Fibroblast of lung (primary cell): ENCODE data around the gene BORCS6. TPM values are rescaled to one million over a fixed set of nuclear protein-coding genes. Genes with fewer than 3 reads are reported as not detected.

Experiments
- DNase-seq, 2 donors: peaks; one replicate each; pipeline versions ENCODE4 v3.0.0 to v3.0.0-alpha.2; 2010; ENCODE audit warnings: low read depth in 2 of 2
- H2AFZ ChIP-seq: 2 replicates; pipeline ENCODE4 v1.5.1; 2012; ENCODE audit warnings: low read length, control low read depth, inconsistent platforms
- H3K27ac ChIP-seq: 2 replicates; pipeline ENCODE4 v1.5.1; 2011; ENCODE audit warnings: low read length, control low read depth; ENCODE audit not compliant: insufficient read depth
- H3K27me3 ChIP-seq: 2 replicates; pipeline ENCODE4 v1.5.1; 2011; ENCODE audit warnings: mild to moderate bottlenecking, low read length; ENCODE audit not compliant: control insufficient read depth, insufficient read depth
- H3K36me3 ChIP-seq: 2 replicates; pipeline ENCODE4 v1.5.1; 2011; ENCODE audit warnings: low read length; ENCODE audit not compliant: control insufficient read depth, insufficient read depth
- H3K4me1 ChIP-seq: 2 replicates; pipeline ENCODE4 v1.5.1; 2011; ENCODE audit warnings: low read length; ENCODE audit not compliant: control insufficient read depth, insufficient read depth; ENCODE audit errors: extremely low read depth
- H3K4me2 ChIP-seq: 2 replicates; pipeline ENCODE4 v1.5.1; 2011; ENCODE audit warnings: low read length, control low read depth; ENCODE audit not compliant: insufficient read depth; ENCODE audit errors: extremely low read depth
- H3K4me3 ChIP-seq, 4 experiments: fragments of 200-600 bp in 1 of 4; sonication (generic) in 1 of 4; replicated peaks in 1 of 4; 2 replicates each; pipeline ENCODE4 v1.5.1; 2011 to 2016; ENCODE audit warnings: low read length in 4 of 4, low read depth in 3 of 4, mild to moderate bottlenecking in 3 of 4, control low read depth in 2 of 4, inconsistent platforms in 1 of 4, mixed read lengths in 1 of 4; ENCODE audit not compliant: insufficient read depth in 1 of 4; ENCODE audit errors: control extremely low read depth in 1 of 4
- H3K79me2 ChIP-seq: 2 replicates; pipeline ENCODE4 v1.5.1; 2012; ENCODE audit warnings: mild to moderate bottlenecking, low read length, inconsistent platforms; ENCODE audit not compliant: control insufficient read depth, insufficient read depth
- H3K9ac ChIP-seq: 2 replicates; pipeline ENCODE4 v1.5.1; 2011; ENCODE audit warnings: mild to moderate bottlenecking, low read length, control low read depth; ENCODE audit not compliant: insufficient read depth
- H3K9me3 ChIP-seq: 2 replicates; pipeline ENCODE4 v1.5.1; 2012; ENCODE audit warnings: low read depth, low read length; ENCODE audit not compliant: control insufficient read depth, insufficient read depth
- H4K20me1 ChIP-seq: 2 replicates; pipeline ENCODE4 v1.5.1; 2011; ENCODE audit warnings: low read length; ENCODE audit not compliant: control insufficient read depth, insufficient read depth; ENCODE audit errors: extremely low read depth
- EZH2 ChIP-seq: IDR thresholded peaks from 2 replicates; pipeline ENCODE4 v1.5.1; 2012; ENCODE audit warnings: low read length, control low read depth, mild to moderate bottlenecking; ENCODE audit errors: missing control alignments
- polyA plus RNA-seq, 2 donors: library from polyadenylated mRNA; depleted of rRNA in 1 of 2; stranded (reverse) in 1 of 2; unstranded in 1 of 2; fragments of >200 nt; gene quantifications; 2 replicates each; pipeline ENCODE4 v1.2.1, GENCODE V29; 2011 to 2012; ENCODE audit warnings: missing spikeins in 1 of 2
- total RNA-seq: library from RNA; depleted of rRNA; stranded (reverse); fragments of >200 nt; gene quantifications from 2 replicates; pipeline ENCODE4 v1.2.1, GENCODE V29; 2014
- TF ChIP-seq, protein P1 (sequence below), 2 donors: IDR thresholded peaks in 1 of 2; conservative IDR thresholded peaks in 1 of 2; 1 replicate in 1 of 2; 2 replicates in 1 of 2; pipeline ENCODE4 v1.5.1; 2011 to 2012; ENCODE audit warnings: low read length in 2 of 2, control low read depth in 1 of 2, inconsistent platforms in 1 of 2, low read depth in 1 of 2, mild to moderate bottlenecking in 1 of 2

Gene BORCS6
- total and polyA plus RNA-seq, 2 donors (not counting 1 experiment from before 2014, with no cell fraction given): 2.9 to 11.4 TPM

GRCh38 chr17:8155231-8155995, 34.6 kb downstream of the BORCS6 start:
- Histone ChIP-seq H3K79me2 (no peaks in the 10 kb centered on the region), H3K4me1 (peaks cover 29% of the 10 kb centered on the region), H4K20me1 (no peaks in the 10 kb centered on the region), H3K4me3 (peak overlapping the region; percentile 61 to 88 (median 72)), H3K4me2 (peak overlapping the region; percentile 93), H3K27ac (peak overlapping the region; percentile 88), H3K9ac (peak overlapping the region; percentile 89), H3K9me3 (no peaks in the 10 kb centered on the region), H2AFZ (no peak overlapping the region), H3K36me3 (peaks cover 3% of the 10 kb centered on the region), H3K27me3 (no peaks in the 10 kb centered on the region)
- DNase-seq: peak in 1 of 2 donors; percentile 33
- TF ChIP-seq EZH2: no peak
- TF ChIP-seq, protein P1, sequence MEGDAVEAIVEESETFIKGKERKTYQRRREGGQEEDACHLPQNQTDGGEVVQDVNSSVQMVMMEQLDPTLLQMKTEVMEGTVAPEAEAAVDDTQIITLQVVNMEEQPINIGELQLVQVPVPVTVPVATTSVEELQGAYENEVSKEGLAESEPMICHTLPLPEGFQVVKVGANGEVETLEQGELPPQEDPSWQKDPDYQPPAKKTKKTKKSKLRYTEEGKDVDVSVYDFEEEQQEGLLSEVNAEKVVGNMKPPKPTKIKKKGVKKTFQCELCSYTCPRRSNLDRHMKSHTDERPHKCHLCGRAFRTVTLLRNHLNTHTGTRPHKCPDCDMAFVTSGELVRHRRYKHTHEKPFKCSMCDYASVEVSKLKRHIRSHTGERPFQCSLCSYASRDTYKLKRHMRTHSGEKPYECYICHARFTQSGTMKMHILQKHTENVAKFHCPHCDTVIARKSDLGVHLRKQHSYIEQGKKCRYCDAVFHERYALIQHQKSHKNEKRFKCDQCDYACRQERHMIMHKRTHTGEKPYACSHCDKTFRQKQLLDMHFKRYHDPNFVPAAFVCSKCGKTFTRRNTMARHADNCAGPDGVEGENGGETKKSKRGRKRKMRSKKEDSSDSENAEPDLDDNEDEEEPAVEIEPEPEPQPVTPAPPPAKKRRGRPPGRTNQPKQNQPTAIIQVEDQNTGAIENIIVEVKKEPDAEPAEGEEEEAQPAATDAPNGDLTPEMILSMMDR (conservative IDR thresholded peaks at IDR 0.05 in 1 of 2, IDR thresholded peaks at IDR 0.05 in 1 of 2; ENCODE audit: low read depth in 1 of 2, low read length in 2 of 2): no peak

DNA sequence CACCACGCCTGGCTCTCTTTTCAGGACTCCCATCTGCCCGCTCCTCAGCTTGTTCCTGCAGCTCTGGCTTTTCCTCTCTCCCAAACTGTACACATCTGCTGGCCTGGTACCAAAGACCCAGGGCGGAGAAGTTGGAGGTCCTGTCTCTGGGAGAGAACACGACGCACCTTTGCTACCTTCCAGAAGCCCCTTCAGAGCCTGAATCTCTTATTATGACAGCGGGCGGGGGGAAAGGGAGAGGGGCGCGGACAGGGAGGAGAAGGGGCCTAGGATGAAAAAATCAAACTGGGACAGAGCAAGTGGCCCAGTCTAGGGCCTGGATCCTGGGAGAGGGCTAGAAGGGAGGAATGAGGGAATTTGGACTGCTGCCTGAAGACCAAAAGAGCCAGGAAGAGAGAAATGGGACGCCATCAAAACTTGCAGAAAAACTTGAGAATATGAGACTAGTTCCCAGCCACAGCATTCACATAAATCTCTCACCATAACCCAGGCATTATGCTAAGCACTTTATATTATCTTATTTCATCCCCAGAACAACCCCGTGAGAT, 35.3 kb downstream of the BORCS6 start:
- peak overlapping the region in 3 of 4 experiments; percentile 2 to 88 (median 77) for H3K4me3 ChIP-seq
- no peak overlapping the region for H2AFZ ChIP-seq

More for the DNA sequence above, 35.3 kb downstream of the BORCS6 start:
- H3K4me1 ChIP-seq: peaks cover 29% of the 10 kb centered on the region
- H3K9ac ChIP-seq: peak overlapping the region; percentile 45
- no peaks in the 10 kb centered on the region for H3K27me3 ChIP-seq
- DNase-seq: peak in 1 of 2 donors; percentile 66
- TF ChIP-seq EZH2: no peak
- TF ChIP-seq, protein P1 (conservative IDR thresholded peaks at IDR 0.05 in 1 of 2, IDR thresholded peaks at IDR 0.05 in 1 of 2; ENCODE audit: low read depth in 1 of 2, low read length in 2 of 2): no peak
- H3K36me3 ChIP-seq: peaks cover 8% of the 10 kb centered on the region
- H4K20me1 ChIP-seq: no peaks in the 10 kb centered on the region
- H3K27ac ChIP-seq: peak overlapping the region; percentile 88
- H3K79me2 ChIP-seq: peaks cover 2% of the 10 kb centered on the region
- H3K9me3 ChIP-seq: no peaks in the 10 kb centered on the region
- peak overlapping the region; percentile 93 for H3K4me2 ChIP-seq
